ENCODE measurements around the gene STK11IP.

- TF ChIP-seq CTCF (IDR thresholded peaks at IDR 0.05), result no peak
- TF ChIP-seq POLR2A (IDR thresholded peaks at IDR 0.05), result no peak
These were observed 16.3 kb upstream of the STK11IP start for GRCh38 chr2:219581346-219581745.
